ENCODE measurements around the gene TET1.

The TET1 gene

GRCh38 chr10:68562661-68563570, 2.8 kb downstream of the TET1 start:
- no peak overlapping the region for H3K4me3 ChIP-seq (ENCODE audit: low read depth, low read length)
- TF ChIP-seq POLR2A (IDR thresholded peaks at IDR 0.05; ENCODE audit: extremely low read depth, insufficient read length): no peak
- peak; percentile 58 for TF ChIP-seq MAX (IDR thresholded peaks at IDR 0.05; ENCODE audit: low read depth, low read length)
- peak; percentile 48 for DNase-seq (ENCODE audit: low read depth)

- no peak for DNase-seq (ENCODE audit: low read depth)
- no peak overlapping the region for H3K4me3 ChIP-seq (ENCODE audit: low read depth, low read length)
- TF ChIP-seq MYC (IDR thresholded peaks at IDR 0.05; ENCODE audit: low read depth, low read length): no peak
These were observed 4.6 kb downstream of the TET1 start for GRCh38 chr10:68564712-68565111.

- H3K4me3 ChIP-seq (ENCODE audit: low read depth, low read length): no peak overlapping the region
- DNase-seq (ENCODE audit: low read depth): peak; percentile 19
- TF ChIP-seq MAX (IDR thresholded peaks at IDR 0.05; ENCODE audit: low read depth, low read length) (no peak), POLR2A (IDR thresholded peaks at IDR 0.05; ENCODE audit: extremely low read depth, insufficient read length) (no peak), CTCF (IDR thresholded peaks at IDR 0.05; ENCODE audit: low read depth, low read length) (no peak), MYC (IDR thresholded peaks at IDR 0.05; ENCODE audit: low read depth, low read length) (no peak)
These were observed 5.5 kb downstream of the TET1 start for GRCh38 chr10:68565658-68566057.

GRCh38 chr10:68566351-68566750, 6.2 kb downstream of the TET1 start:
- DNase-seq (ENCODE audit: low read depth): no peak
- TF ChIP-seq MAX (IDR thresholded peaks at IDR 0.05; ENCODE audit: low read depth, low read length): no peak
- TF ChIP-seq CTCF (IDR thresholded peaks at IDR 0.05; ENCODE audit: low read depth, low read length): no peak
- TF ChIP-seq POLR2A (IDR thresholded peaks at IDR 0.05; ENCODE audit: extremely low read depth, insufficient read length): no peak
- TF ChIP-seq MYC (IDR thresholded peaks at IDR 0.05; ENCODE audit: low read depth, low read length): no peak
- H3K4me3 ChIP-seq (ENCODE audit: low read depth, low read length): no peak overlapping the region

GRCh38 chr10:68566955-68567354, 6.8 kb downstream of the TET1 start:
- peak; percentile 84 for DNase-seq (ENCODE audit: low read depth)
- TF ChIP-seq MAX (IDR thresholded peaks at IDR 0.05; ENCODE audit: low read depth, low read length): no peak
- no peak for TF ChIP-seq MYC (IDR thresholded peaks at IDR 0.05; ENCODE audit: low read depth, low read length)
- TF ChIP-seq POLR2A (IDR thresholded peaks at IDR 0.05; ENCODE audit: extremely low read depth, insufficient read length): no peak
- TF ChIP-seq CTCF (IDR thresholded peaks at IDR 0.05; ENCODE audit: low read depth, low read length): no peak
- no peak overlapping the region for H3K4me3 ChIP-seq (ENCODE audit: low read depth, low read length)

GRCh38 chr10:68572151-68572550, 12.0 kb downstream of the TET1 start:
- H3K4me3 ChIP-seq (ENCODE audit: low read depth, low read length): no peak overlapping the region
- DNase-seq (ENCODE audit: low read depth): no peak
- TF ChIP-seq MYC (IDR thresholded peaks at IDR 0.05; ENCODE audit: low read depth, low read length): no peak
- TF ChIP-seq MAX (IDR thresholded peaks at IDR 0.05; ENCODE audit: low read depth, low read length): no peak
- no peak for TF ChIP-seq POLR2A (IDR thresholded peaks at IDR 0.05; ENCODE audit: extremely low read depth, insufficient read length)
- no peak for TF ChIP-seq CTCF (IDR thresholded peaks at IDR 0.05; ENCODE audit: low read depth, low read length)

All from NB4 (cell line).